Fibroblast of upper back skin (primary cell): ENCODE data around the gene ATP9B.

Experiments
- DNase-seq: peaks from one replicate; pipeline ENCODE4 v3.0.0-alpha.2; 2013

The ATP9B gene

DNA sequence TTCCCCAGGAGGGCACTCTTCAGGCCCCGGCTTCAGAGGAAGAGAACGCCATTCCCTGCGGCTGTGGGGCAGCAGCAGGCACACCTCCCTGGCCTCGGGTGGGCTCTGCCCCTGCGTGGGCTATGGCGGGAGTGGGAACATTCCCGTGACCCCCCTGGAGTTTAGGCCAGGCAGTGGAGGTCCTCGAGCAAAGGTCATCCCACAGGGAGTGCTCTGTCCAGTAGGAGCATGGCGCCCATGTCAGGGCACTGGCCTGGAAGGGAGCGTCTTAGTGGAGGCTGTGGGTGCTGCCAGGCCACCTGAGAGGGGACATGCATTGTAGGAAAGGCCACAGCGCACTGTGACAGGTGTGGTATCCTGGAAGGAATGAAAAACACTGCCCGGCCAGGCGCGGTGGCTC is 317.4 kb downstream of the ATP9B start:
- DNase-seq: no peak

DNA sequence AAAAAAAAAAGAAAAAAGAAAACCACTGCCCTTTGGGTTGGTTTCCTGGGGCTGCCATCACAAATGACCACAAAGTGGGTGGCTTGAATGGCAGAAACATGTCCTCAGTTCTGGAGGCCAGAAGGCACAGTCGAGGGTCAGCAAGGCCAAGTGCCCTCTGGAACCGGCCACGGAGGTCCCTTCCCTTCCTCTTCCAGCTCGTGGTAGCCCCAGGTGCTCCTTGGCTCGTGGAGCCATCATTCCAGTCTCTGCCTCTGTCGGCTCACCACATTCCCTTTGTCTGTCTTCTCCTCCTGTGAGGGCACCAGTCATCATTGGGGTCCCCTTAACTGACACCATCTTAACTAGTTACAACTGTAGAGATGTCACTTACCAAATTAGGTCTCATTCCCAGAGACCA is 318.0 kb downstream of the ATP9B start:
- DNase-seq: no peak

DNA sequence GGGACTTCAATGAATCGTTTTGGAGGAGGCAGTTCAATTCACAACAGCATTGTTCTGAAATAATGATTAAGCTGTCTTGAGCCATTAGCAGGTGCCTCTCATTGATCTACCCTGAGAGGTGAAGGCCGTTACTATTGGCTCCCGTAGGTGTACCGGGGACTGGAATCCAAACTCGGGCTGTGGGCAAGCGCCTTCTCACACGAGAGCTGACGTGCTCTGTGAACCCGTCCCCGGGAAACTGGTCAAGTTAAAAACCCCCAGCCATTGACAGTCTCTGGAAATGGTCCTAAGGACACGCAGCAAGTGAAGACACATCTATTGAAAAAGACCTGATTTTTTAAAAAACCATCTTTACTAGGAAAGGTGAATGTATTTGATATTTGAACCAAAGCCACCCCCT is 318.4 kb downstream of the ATP9B start:
- no peak for DNase-seq

DNA sequence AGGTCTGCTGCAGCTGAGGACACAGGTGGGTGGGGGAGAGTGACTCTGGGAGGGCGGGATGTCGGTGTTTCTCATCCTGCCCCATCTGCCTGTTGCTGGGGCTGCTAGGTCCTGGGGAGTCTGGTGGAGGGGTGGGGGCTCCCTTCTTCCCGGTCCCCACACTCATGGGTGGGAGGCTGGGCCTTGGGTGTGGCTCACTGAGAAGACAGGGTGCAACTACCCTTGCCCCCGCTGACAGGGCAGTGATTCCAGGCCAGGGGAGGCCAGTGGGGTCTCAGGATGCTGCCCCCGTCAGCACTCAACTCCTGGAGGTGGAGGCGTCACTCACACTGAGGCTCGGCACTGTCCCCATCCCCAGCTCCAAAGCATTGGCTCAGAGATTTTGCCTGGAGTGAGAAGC is 318.8 kb downstream of the ATP9B start:
- no peak for DNase-seq

DNA sequence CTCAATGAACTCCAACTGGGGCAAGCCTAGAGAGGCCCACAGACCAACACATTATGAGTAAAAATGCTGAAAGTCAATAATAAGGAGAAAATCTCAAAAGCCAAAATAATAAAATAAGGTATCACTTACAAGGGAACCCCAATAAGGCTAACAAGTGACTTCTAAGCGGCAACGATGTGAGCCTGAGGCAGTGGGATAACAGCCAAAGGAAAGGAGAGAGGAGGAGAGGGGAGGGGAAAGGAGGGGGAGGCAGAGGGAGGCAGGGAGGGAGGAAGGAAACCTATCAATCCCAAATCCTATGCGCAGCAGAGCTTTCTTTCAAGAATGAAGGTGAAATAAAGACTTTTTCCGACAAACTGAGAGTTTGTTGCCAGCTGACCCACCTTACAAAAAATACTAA is 320.5 kb downstream of the ATP9B start:
- no peak for DNase-seq

DNA sequence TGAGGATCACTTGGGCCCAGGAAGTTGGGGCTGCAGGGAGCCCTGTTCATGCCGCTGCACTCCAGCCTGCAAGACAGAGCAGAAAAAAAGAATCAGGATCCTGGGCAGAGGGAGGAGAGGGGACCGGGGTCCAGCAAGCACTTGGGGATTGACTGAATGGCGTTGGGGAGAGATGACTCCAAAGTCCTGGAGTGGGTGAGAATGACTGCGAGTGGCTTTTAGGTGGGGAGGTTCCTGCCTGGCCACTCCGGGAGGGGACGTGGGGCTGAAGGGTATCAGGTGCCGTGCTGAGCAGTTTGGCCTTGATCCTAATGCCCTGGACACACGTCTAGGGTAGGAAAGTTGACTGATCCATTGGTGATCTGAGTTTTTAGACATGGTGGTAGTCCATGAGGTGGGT is 323.0 kb downstream of the ATP9B start:
- DNase-seq: no peak

DNA sequence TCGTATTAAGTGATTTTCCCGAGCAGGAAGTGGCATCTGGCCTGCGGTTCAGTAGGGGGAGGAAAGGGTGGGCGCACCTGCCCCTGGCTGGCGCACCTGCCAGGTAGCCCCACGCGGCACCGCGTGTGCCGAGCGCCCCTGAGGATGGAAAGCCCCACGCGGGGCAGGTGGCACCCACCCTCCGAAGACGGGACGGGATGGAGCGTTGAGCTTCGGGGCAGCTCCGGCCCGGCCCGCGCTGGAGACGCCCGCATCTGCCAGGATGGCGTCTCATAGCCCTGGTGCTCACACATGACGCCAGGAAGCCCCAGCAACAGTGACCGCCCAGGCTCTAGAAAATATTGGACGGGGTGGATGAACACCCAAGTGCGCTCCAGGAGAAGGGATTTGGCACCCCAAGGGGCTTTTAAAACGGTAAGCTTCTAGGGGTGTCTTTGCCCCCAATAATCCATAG is 324.0 kb downstream of the ATP9B start:
- DNase-seq: no peak

DNA sequence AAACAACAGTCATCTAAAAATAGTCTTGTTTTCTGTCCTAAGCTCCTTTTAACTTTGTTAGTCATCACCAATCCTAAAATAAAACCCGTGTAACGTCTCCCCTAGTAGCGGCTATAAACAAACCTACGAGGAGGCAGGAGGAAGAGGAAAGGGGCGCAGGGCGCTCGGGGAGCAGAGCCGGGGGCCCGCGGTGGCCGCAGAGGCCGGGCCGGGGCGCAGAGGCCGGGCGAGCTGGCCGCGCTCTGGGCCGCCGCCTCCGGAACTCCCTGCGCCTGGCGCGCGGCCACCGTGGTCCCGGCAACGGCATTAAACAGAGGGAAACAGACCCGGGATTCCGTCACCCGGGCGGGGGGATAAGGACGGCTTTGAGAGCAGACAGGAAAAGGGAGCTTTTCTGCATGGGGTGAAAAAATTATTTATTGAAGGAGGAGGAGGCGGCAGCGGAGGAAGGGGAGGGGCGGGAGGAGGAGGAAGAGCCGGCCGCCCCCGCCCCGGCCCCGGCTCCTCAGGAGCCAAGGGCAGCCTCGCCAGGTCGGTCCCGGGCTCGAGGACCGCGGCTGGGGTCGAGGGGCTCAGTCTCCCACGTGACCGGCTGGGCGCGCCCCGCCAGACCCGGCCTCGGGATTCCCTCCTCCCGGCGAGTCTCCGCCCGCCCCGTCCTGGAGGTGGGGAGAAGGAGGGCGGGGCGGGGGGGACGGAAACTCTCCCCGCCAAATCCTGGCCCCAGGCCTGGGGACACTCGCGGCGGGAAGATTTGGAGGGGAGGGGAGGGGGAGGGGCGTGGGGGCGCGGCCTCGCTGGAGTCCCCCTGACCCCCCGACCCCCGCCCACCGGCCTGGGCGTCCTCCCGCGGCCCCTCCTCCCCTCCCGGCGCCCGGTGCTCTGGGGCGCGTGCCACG is 324.7 kb downstream of the ATP9B start:
- DNase-seq: peak; percentile 81

DNA sequence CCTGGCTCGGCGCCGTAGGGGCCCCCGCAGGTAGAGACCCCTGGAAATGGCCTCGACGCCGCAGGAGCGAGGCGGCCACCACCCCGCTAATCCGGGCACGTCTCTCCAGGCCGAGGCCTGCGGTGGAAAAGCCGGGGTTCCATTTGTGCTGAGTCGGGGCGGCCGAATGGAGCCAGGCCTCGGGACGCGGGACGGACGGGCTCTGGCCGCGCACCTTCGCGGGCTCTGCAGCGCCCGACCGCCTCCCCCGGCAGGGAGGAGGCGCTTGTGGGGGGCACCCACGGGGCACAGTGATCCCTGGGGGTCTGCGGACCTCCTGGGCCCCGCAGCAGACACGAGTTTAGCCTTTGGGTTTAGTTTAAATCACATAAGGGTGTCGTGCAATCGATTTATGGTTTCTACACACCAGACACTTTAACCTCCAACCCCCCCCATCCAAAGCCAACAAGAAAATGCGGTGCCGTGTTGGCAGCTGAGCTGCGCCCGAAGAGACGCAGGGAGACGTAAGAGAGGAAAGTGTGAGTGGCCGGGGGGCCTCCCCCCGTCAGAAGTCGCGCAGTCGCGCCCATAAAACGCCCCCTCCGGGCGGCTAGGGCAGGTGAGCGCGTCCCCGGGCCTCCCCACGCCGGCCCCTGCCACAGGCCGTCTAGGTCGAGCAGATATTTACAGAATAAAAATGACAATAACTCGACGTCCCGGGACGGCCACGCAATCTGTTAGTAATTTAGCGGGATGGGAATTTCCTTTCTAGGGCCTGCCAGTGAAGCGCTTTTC is 325.5 kb downstream of the ATP9B start:
- DNase-seq: peak; percentile 69

DNA sequence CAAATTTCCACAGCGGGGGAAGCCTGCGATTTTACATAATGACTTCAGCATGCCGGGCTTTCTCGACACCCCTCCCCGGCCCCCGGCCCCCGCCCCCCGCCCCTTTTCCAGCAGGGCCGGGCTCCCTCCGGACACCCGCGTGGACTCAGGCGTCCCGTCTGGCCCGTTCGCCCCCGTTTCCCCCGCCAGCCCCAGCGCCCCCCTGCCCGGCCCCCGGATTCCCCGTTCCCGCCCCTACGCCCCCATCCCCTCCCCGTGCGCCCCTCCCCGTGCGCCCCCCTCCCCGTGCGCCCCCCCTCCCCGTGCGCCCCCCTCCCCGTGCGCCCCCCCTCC is 326.1 kb downstream of the ATP9B start:
- DNase-seq: no peak

DNA sequence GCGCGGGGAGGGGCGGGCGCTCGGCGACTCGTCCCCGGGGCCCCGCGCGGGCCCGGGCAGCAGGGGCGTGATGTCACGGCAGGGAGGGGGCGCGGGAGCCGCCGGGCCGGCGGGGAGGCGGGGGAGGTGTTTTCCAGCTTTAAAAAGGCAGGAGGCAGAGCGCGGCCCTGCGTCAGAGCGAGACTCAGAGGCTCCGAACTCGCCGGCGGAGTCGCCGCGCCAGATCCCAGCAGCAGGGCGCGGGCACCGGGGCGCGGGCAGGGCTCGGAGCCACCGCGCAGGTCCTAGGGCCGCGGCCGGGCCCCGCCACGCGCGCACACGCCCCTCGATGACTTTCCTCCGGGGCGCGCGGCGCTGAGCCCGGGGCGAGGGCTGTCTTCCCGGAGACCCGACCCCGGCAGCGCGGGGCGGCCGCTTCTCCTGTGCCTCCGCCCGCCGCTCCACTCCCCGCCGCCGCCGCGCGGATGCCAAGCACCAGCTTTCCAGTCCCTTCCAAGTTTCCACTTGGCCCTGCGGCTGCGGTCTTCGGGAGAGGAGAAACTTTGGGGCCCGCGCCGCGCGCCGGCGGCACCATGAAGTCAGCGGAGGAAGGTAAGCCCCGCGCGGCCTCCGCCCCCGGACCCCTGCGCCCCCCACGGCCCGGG is 326.7 kb downstream of the ATP9B start, which contains the start of gene NFATC1:
TSS of gene NFATC1 (plus strand) at position 170 of the 644 bp plus-strand sequence. CDS start at position 465, 295 bp downstream.
- DNase-seq: peak; percentile 66

DNA sequence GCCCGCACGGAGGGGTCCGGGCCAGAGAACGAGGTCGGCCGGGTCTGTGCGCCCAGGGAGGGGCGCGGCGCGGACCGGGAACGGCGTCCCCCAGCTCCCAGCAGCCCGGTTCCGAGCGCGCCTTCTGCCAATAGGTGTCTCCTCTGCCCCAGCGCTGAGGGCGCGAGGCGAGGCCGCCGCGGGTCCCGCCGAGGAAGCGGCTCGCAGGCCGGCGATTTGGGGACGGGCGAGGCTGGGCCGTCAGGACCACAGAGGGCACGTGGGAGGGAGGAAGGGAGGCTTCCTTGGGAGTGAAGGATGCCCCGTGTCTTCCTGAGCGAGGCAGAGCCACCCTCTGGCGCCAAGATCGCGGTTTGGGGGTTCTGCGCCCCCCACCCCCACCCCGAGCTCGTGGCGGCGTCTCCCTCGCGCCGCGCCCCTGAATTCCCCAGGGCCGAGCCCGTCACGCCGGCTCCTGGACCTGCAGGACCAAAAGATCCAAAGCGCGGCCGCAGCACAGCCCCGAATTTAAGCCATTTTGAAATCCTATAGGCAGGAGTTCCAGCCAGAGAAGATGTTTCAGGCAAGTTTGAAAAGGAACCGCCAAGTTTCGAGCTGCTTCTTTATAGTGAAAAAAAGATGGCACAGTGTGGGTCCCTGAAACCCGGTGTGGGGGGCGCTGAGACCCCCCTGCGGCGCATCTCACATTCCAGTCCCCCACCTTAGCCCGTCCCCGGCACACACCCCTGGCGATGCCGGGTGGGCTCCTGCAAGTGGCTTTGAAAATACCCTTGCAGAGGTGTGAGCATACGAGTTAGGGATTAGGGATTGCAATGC is 327.4 kb downstream of the ATP9B start:
- DNase-seq: peak; percentile 33

DNA sequence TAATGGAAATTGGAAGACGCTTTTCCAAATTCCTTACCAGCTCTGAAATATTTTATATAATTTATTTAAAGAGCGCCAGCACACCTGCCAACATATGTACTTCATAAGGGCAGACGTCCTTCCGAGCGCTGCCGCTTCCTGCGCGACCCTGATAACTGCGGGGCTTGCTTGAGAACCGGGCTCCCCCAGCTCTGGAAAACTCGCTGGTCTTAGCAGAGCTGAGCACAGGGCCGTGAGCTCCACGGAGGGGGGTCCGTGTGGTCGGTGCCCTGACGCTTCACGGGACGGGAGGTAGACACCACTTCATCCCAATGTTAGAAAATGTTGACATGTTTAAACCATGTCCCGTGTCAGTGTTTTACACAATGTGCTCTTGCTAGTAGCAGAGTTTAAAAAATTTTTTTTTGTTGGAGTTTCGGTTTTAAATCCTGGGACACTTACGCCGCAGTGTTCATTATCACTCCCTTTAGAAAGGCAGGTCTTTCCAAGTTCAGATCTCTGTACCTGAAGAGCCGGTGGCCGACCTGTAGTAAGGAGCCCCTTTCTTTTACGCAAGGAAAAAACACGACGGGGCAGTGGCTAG is 328.1 kb downstream of the ATP9B start:
- no peak for DNase-seq

DNA sequence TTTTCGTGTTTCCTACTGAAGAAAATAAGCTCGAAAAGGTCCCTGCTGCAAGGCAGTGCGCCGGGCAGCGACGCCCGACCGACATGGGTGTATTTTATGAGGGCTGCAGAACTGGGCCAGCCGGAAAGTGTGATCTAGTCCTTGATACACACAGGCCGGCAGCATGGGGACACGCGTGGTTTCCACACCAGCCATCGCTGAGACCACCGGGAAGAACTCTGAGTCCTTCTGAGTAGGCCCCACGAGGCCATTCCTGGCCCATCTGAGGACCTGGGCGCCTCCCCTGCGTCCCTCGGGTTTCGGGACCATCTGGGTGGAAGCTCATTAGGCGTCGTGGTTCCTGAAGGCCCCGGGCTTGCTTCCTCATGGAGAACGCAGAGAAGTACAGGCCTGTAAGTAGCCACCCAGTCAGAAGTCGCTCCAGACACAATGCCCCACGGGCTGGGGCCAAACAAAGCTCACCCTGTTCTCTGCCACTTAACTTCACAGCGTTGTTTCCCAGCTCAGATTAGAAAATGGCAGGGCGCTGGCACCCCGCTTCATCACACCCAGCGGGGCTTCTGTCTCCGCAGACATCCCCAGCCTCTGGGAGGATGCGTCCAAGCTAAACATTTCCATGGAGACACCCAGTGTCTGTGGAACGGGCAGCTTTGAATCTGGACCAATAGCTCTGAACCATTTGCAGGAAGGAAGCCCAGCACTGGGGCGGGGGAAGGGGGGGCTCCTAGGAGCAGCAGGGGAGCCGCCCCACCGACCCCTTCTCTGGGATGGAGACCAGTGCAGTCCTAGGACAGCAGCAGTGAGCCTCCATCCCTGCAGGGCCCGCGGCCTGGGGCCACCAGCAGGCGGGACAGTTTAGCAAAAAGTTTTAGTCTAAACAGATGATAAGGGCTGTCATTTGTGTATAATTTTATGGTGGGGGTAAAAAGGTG is 328.9 kb downstream of the ATP9B start:
- no peak for DNase-seq

DNA sequence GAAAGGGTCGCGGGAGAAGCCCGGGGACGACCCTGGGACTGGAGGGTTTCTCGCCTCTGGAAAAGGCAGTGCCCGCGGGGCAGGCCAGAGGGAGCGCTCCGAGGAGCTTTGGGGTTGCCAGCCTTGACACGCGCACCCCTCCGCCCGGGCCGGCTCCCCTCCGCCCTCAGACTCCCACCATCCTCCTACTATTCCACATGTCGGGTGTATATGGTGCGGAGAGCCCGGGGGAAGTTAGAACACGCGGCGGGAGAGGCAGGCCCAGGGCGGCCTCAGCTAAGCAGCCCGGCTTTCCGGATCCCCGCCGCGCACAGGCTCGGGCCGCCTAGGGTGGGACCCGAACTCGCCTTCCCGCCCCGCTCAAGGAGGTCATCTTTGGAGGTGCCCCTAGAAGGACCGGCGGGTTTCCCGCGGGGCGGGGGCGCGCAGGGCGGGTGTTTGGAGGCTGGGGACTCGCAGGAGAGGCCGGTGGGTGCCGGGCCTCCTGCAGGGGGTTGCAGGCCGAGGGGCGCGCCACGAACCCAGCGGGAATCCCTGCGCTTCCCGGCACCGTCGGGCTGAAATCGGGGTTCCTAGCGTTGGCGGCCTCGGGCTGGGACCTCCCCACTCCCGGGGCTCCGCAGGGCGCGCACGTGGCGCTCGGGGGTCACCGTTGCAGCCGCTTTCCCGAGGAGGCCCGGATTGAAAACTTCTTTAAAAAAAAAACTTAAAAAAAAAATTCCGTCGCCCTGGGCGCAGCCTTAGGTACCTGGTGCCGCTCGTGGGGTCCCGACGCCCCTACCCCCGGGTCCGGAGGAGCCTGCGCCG is 330.3 kb downstream of the ATP9B start:
- no peak for DNase-seq

DNA sequence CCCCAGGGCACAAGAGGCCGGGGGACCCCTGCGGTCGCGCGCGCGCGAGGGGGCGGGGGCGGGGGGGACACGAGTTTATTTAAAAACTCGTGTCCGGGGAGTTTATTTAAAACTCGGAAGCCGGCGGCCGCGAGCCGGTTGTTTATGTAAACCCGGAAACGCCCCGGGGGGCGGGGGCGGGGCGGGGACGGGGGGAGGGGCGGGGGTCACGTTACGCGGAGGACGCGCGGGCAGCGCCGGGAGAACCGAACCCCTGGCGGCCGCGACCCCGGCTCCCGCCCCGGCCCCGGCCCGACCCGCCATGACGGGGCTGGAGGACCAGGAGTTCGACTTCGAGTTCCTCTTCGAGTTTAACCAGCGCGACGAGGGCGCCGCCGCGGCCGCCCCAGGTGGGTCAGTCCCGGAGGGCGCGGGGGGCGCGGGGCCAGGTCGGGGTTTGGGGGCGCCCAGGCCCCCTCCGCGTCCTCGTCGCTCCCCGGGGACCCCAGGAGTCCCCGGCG is 330.9 kb downstream of the ATP9B start:
- no peak for DNase-seq

DNA sequence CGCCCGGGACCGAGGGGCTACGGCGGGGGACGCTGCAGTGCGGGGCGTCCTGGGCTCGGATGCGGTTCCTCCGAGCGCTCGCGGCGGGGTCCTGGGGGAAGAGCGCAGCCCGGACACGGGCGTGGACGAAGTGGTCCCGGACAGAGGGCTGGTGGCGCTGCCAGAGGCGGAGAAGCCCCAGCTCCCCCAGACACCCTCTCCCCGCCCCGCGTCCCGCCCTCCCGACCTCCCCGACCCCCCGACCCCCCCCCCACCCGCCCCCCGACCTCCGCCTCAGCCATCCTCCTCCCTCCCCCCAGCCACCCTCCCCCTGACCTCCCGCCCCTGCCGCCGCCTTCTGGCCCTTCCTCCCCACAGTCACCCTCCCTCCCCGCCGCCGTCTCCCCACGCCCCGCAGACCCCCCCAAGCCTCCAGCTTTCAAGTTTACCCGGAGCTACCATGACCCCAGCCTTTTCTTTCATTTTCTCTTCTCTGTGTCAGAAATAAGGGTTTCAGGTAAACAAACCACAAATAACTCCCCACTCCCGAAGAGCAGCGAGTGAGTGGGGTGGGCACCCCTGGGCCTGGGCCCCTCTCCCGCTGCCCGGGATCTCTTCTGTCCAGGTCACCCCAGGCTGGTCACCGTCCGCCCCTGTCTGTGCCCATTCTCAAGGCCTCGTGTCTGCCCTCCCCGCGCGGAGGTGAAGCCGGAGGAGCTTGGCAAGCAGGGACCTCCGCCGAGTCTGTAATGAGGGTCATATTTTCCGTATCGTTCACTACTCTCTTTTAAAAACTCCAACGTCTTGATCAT is 331.6 kb downstream of the ATP9B start:
- no peak for DNase-seq

DNA sequence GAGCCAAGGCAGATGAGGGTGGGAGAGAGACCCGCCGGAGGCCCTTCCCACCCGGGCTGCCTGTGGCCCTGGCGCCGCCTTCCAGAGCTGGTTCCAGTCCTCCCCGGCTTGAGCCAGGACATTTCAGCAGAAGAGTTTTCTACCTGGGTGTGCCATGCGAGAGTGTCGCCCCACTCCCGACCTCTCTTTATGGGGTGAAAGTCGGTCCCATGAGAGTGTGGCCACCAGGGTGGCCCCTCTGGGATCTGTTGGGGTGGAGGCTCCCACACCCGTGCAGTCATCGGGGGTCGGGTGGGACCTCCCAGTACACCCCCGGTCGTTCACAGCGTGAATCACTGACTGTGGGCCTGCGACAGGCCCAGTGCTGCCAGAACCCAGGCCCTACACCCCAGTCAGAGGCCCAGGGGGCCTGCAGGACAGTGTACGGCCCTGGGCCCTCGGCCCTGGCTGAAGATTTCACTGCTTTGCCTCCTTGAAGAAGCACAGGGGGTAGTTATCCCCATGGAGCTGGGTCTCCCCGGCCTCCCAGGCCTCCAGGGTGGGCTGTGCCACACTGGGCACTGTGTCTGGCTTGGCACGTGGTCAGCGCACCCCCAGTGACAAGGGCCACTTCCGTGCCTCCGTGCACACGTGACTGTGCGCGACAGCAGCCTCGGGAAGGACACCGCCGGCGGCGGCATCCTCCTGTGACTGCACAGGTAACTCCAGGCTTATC is 332.5 kb downstream of the ATP9B start:
- DNase-seq: no peak

DNA sequence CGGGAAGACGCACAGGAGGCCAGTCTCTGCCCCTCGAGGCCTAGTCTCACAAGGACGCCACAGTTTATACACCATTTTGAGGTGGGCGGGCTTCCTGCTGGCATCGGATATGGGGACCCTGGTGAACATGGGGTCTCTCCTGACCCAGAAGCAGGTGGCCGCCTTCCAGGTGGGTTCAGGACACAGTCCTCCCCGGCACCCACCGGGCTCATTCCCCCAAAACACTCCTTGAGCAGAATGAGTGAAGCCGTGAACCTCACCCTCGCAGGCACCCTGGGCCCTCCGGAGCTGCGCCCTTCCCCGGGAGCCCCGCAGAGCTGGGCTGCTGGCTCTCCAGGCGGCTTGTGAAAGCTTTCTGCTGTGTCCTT is 333.0 kb downstream of the ATP9B start:
- DNase-seq: no peak
